GM12878 (cell line): ENCODE results near the gene RAB6B. TPM values are rescaled to one million over a fixed set of nuclear protein-coding genes. Genes with fewer than 3 reads are reported as not detected.
A peak's percentile ranks its signal among the peaks of the same experiment; 100 is the strongest.

ENCODE experiments used
- ATAC-seq: fragments of 200-7000 bp; cut with Tn5 transposase; 3 replicates; pipeline ENCODE4 v1.9.1; 2020; ENCODE audit warnings: mild to moderate bottlenecking, moderate library complexity
- BruUV-seq: library from RNA; stranded (reverse); fragments of 400-500 nt; replicated peaks from 2 replicates; lab custom pipeline; 2021; lab: Mats Ljungman, UMichigan
- CTCF ChIA-PET: fragments of 300-600 bp; sonication (Branson Sonifier 250); formaldehyde crosslinking; extraction: SDS; loops from one replicate; lab custom pipeline; 2021; ENCODE audit warnings: inconsistent platforms; lab: Yijun Ruan, JAX
- POLR2A ChIA-PET: fragments of 350-600 bp; formaldehyde crosslinking; extraction: SDS; loops from one replicate; lab custom pipeline; 2021; ENCODE audit warnings: inconsistent platforms; lab: Charles Lee
- RAD21 ChIA-PET: fragments of 300-600 bp; sonication (Branson Sonifier 250); formaldehyde crosslinking; loops from one replicate; lab custom pipeline; 2023; ENCODE audit warnings: antibody characterized with exemption; ENCODE audit not compliant: unreplicated experiment; lab: Charles Lee
- SMC1A ChIA-PET: fragments of 300-600 bp; sonication (Branson Sonifier 250); formaldehyde crosslinking; loops from one replicate; lab custom pipeline; 2023; ENCODE audit not compliant: unreplicated experiment, uncharacterized antibody; lab: Charles Lee
- DNase-seq: peaks from one replicate; pipeline ENCODE4 v3.0.0-alpha.2; 2011; ENCODE audit warnings: low read depth, low spot score
- FAIRE-seq: peaks from 3 replicates; lab custom pipeline; 2011; peaks lifted over from hg19 to GRCh38; lab: Jason Lieb, UNC
- H2AFZ ChIP-seq: 2 replicates; pipeline ENCODE4 v1.6.0; 2011; ENCODE audit warnings: low read depth, low read length, control low read depth; ENCODE audit not compliant: control insufficient read depth
- H3K27ac ChIP-seq: 2 replicates; pipeline ENCODE4 v1.5.1; 2011; ENCODE audit warnings: control low read depth; ENCODE audit not compliant: control insufficient read depth, insufficient read depth
- H3K27me3 ChIP-seq, 2 experiments: replicated peaks in 1 of 2; 2 replicates each; pipeline versions ENCODE4 v1.6.0 to v1.6.1; 2011; ENCODE audit warnings: low read length in 1 of 2; ENCODE audit not compliant: control insufficient read depth in 2 of 2, insufficient read depth in 2 of 2
- H3K36me3 ChIP-seq, 2 experiments: 2 replicates each; pipeline ENCODE4 v1.5.1; 2011; ENCODE audit warnings: low read length in 1 of 2; ENCODE audit not compliant: control insufficient read depth in 2 of 2, insufficient read depth in 2 of 2
- H3K4me1 ChIP-seq: 2 replicates; pipeline ENCODE4 v1.6.1; 2011; ENCODE audit warnings: mild to moderate bottlenecking, low read length, moderate library complexity, mixed read lengths; ENCODE audit not compliant: control insufficient read depth, insufficient read depth
- H3K4me2 ChIP-seq: 2 replicates; pipeline ENCODE4 v1.6.0; 2011; ENCODE audit warnings: control low read depth; ENCODE audit not compliant: control insufficient read depth, insufficient read depth
- H3K4me3 ChIP-seq: fragments of 200-600 bp; sonication (generic); 2 replicates; pipeline ENCODE4 v1.5.1; 2016
- H3K79me2 ChIP-seq: 2 replicates; pipeline ENCODE4 v1.6.0; 2011; ENCODE audit warnings: low read length; ENCODE audit not compliant: control insufficient read depth, insufficient read depth
- H3K9ac ChIP-seq: 2 replicates; pipeline ENCODE4 v1.8.0; 2011; ENCODE audit warnings: low read length, control low read depth, mixed read lengths; ENCODE audit not compliant: control insufficient read depth, insufficient read depth
- H3K9me3 ChIP-seq: replicated peaks from 3 replicates; pipeline ENCODE4 v1.5.1; 2011; ENCODE audit warnings: mild to moderate bottlenecking, low read length; ENCODE audit not compliant: control insufficient read depth, insufficient read depth
- H4K20me1 ChIP-seq: 2 replicates; pipeline ENCODE4 v1.6.0; 2011; ENCODE audit not compliant: control insufficient read depth, insufficient read depth
- BACH1 ChIP-seq: fragments of 450-650 bp; IDR thresholded peaks from 2 replicates; pipeline ENCODE4 v1.6.1; 2017; ENCODE audit warnings: mild to moderate bottlenecking, borderline replicate concordance
- CBX3 ChIP-seq: fragments of 200-600 bp; sonication (generic); IDR thresholded peaks from 2 replicates; pipeline ENCODE4 v1.6.1; 2016; ENCODE audit warnings: low read depth, borderline replicate concordance
- CBX5 ChIP-seq: sonication (generic); IDR thresholded peaks from 2 replicates; pipeline ENCODE4 v1.6.1; 2016; ENCODE audit warnings: low read depth, moderate library complexity, mild to moderate bottlenecking, inconsistent platforms
- CHD2 ChIP-seq: IDR thresholded peaks from 2 replicates; pipeline ENCODE4 v1.6.1; 2011; ENCODE audit warnings: low read depth, low read length, improper control_type of control experiment, borderline replicate concordance
- CHD4 ChIP-seq: fragments of 200-600 bp; sonication (generic); IDR thresholded peaks from 2 replicates; pipeline ENCODE4 v1.6.1; 2016; ENCODE audit warnings: mild to moderate bottlenecking
- ETV6 ChIP-seq, 2 experiments: fragments of 450-650 bp in 1 of 2; IDR thresholded peaks in 1 of 2; conservative IDR thresholded peaks in 1 of 2; 2 replicates each; pipeline ENCODE4 v1.6.1; 2014; ENCODE audit warnings: antibody characterized with exemption in 1 of 2, borderline replicate concordance in 1 of 2, low read depth in 1 of 2, mild to moderate bottlenecking in 1 of 2, moderate library complexity in 1 of 2
- IRF4 ChIP-seq: IDR thresholded peaks from 2 replicates; pipeline ENCODE4 v1.6.1; 2011; ENCODE audit warnings: low read depth, low read length
- JUND ChIP-seq: IDR thresholded peaks from 2 replicates; pipeline ENCODE4 v1.6.1; 2012; ENCODE audit warnings: low read depth, mild to moderate bottlenecking, low read length, improper control_type of control experiment, moderate library complexity
- KDM1A ChIP-seq: fragments of 200-600 bp; sonication (generic); IDR thresholded peaks from 2 replicates; pipeline ENCODE4 v1.6.1; 2016; ENCODE audit warnings: borderline replicate concordance
- MEF2A ChIP-seq: IDR thresholded peaks from 2 replicates; pipeline ENCODE4 v1.6.1; 2011; ENCODE audit warnings: low read depth, mild to moderate bottlenecking, low read length, moderate library complexity; ENCODE audit not compliant: insufficient read depth
- MYC ChIP-seq: IDR thresholded peaks from 2 replicates; pipeline ENCODE4 v1.6.1; 2011; ENCODE audit warnings: mild to moderate bottlenecking, low read length, moderate library complexity, inconsistent platforms; ENCODE audit not compliant: insufficient read depth, insufficient replicate concordance, insufficient read length, severe bottlenecking
- NR2C1 ChIP-seq: fragments of 450-650 bp; IDR thresholded peaks from 2 replicates; pipeline ENCODE4 v1.6.1; 2017; ENCODE audit warnings: antibody characterized with exemption, mild to moderate bottlenecking, moderate library complexity
- PAX5 ChIP-seq: IDR thresholded peaks from 2 replicates; pipeline ENCODE4 v1.6.1; 2011; ENCODE audit warnings: low read depth, low read length, borderline replicate concordance
- POLR2AphosphoS5 ChIP-seq: IDR thresholded peaks from 2 replicates; pipeline ENCODE4 v1.6.1; 2011; ENCODE audit warnings: mild to moderate bottlenecking, low read length, inconsistent platforms
- RFX5 ChIP-seq: IDR thresholded peaks from 2 replicates; pipeline ENCODE4 v1.6.1; 2011; ENCODE audit warnings: low read depth, low read length, improper control_type of control experiment
- SIN3A ChIP-seq: IDR thresholded peaks from 2 replicates; pipeline ENCODE4 v1.6.1; 2012; ENCODE audit warnings: low read depth, low read length, improper control_type of control experiment
- SUPT20H ChIP-seq: IDR thresholded peaks from 2 replicates; pipeline ENCODE4 v1.6.1; 2011; ENCODE audit warnings: low read depth, mild to moderate bottlenecking, low read length, moderate library complexity, borderline replicate concordance; ENCODE audit not compliant: control insufficient read depth
- TAF1 ChIP-seq: IDR thresholded peaks from 2 replicates; pipeline ENCODE4 v1.6.1; 2011; ENCODE audit warnings: mild to moderate bottlenecking, low read depth, low read length, borderline replicate concordance
- TCF7 ChIP-seq: IDR thresholded peaks from 2 replicates; pipeline ENCODE4 v1.6.1; 2014; ENCODE audit warnings: antibody characterized with exemption, borderline replicate concordance
- YBX1 ChIP-seq: fragments of 450-650 bp; IDR thresholded peaks from 2 replicates; pipeline ENCODE4 v1.6.1; 2016; ENCODE audit warnings: antibody characterized with exemption
- ZNF274 ChIP-seq: IDR thresholded peaks from one replicate; pipeline ENCODE4 v1.8.0; 2011; ENCODE audit not compliant: insufficient read length, insufficient read depth
- ZSCAN29 ChIP-seq: fragments of 450-650 bp; IDR thresholded peaks from 2 replicates; pipeline ENCODE4 v1.6.1; 2017; ENCODE audit warnings: mild to moderate bottlenecking, moderate library complexity
- WGBS: methylation state at CpG from one replicate; pipeline ENCODE4 v1.1.6; 2016; ENCODE audit warnings: low lambda C conversion rate; ENCODE audit not compliant: insufficient replicate concordance, insufficient coverage; ENCODE audit errors: missing lambda C conversion rate; 5-methylcytosine and 5-hydroxymethylcytosine counted together
- in situ Hi-C: fragments of 300-500 bp; cut with MboI; formaldehyde crosslinking; loops from 9 replicates; pipeline ENCODE4 v1.14.3; 2018; ENCODE audit warnings: mixed read lengths
- intact Hi-C: fragments of 100-400 bp; cut with micrococcal nuclease; formaldehyde crosslinking; loops from one replicate; pipeline ENCODE4 v1.14.2; 2022; ENCODE audit not compliant: unreplicated experiment
- polyA plus RNA-seq, 11 experiments: library from polyadenylated mRNA; depleted of rRNA in 4 of 11; unstranded in 6 of 11; stranded (reverse) in 5 of 11; fragments of >200 nt; fragmentation: Nextera tagmentation in 4 of 11; fragmentation: Illumina TruSeq in 1 of 11; extraction: Ambion mirVana in 4 of 11; extraction: Trizol in 1 of 11; gene quantifications; 1 replicate in 1 of 11; 2 replicates in 10 of 11; pipeline versions ENCODE4 v1.2.1 to v1.2.3, GENCODE V29; 2011 to 2016; ENCODE audit warnings: inconsistent platforms in 2 of 11, missing spikeins in 2 of 11, low read depth in 1 of 11
- total RNA-seq, 4 experiments: library from RNA; depleted of rRNA in 3 of 4; stranded (reverse); fragments of >200 nt in 3 of 4; fragmentation: Illumina TruSeq in 1 of 4; extraction: Trizol in 1 of 4; gene quantifications; 2 replicates each; pipeline versions ENCODE4 v1.2.1 to v1.2.3, GENCODE V29; 2013 to 2021

The RAB6B gene
- total and polyA plus RNA-seq, 10 of the 15 experiments (the other 5 are each of a cell fraction or from before 2014, with no cell fraction given), result 0.01 to 0.16 (median 0.04) TPM; not detected in 5

DNA sequence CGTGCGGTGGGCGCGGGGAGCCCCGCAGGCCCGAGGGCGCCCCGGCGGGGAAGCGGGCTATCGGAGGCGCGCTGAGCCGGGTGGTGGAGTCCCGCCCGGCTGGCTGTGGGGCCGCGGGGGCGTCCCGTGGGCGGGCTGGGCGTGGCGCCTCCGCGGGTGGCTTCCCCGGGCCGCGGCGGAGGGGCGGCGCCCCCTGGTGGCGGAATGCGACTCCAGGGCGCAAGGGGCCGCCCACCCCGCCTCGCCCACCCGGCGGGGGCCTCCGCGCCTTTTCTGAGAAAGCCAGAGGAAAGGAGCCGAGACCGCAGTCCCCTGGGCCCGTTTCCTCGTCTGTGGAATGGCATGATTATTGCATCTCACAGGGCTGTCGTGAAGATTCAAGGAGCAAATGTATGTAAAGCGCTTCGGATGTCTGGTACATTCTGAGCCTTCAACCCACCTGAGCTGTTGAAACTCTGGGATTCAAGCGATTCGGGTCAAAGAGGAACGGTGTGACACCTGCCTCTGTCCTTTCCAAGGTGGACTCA, 31.9 kb upstream of the RAB6B start (continued):
- TF ChIP-seq KDM1A (no peak), SUPT20H (no peak), BACH1 (peak; percentile 88; the same call in 1 of the 2 replicates), IRF4 (no peak), PAX5 (0 out of 2 replicates have a peak, but pooled peaks have one; percentile 37), ZNF274 (no peak), SIN3A (no peak)
- TF ChIP-seq, all 136 proteins: peak for 23

DNA sequence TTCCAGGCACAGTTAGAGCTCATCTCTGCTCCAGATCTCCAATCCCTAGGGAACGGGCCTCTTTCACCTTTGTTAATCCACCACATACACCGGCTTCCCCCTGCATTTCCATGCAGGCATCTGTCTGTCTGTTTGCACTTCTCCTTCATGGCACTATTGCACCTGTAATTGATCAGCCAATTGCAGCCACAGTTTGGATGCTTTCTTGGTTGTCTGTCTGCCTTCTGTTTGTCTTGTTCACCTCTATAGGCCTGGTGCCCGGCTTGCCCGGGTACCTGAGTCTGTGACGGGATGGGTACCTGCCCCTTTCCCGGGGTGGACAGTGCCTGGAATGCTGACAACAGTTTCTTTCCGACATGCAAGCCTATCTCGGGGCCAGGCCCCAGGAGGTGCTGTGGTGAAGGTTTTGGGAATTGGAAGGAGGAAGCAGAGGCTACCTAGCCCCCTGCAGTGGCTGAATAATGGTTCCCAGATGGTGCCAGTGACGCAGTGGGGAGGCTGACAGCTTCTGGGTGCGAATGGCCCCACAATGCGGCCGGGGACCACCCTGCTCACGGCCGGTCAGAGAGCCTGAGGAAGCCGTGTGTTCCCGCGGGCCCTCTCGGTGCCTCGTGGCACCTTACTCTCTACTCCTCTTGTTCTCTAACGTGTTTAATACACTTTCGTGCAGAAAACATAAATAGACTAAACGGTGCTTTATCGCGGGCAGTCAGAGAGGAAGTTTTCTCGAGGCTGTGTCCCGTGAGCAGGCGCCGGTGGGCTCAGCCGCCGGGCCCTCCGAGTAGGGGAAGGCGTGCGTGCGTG, 31.3 kb upstream of the RAB6B start:
- FAIRE-seq, result no peak
- BruUV-seq, result no TSS peak
- H3K9ac ChIP-seq, result no peak overlapping the region

More for the DNA sequence above, 31.3 kb upstream of the RAB6B start:
- intact Hi-C loops (loop anchor here (1.0 to 10.0 kb wide), 5 partner anchors 108 to 1196 kb away; no protein-coding TSS in a partner anchor), in situ Hi-C loops (no loop called here)
- no peaks in the 10 kb centered on the region; the same call in 1 of the 2 replicates for H4K20me1 ChIP-seq
- H3K79me2 ChIP-seq, result no peaks in the 10 kb centered on the region
- ChIA-PET CTCF (interaction anchor here (1.6 kb wide), 1 partner anchor 94 kb away, joined by 4 read pairs; no protein-coding TSS in a partner anchor), SMC1A (no interaction called here), POLR2A (no interaction called here), RAD21 (no interaction called here)
- H3K4me3 ChIP-seq, result peak overlapping the region; percentile 74
- no peaks in the 10 kb centered on the region for H3K36me3 ChIP-seq
- no peak for TF ChIP-seq RFX5
- TF ChIP-seq POLR2AphosphoS5, result no peak
- TF ChIP-seq MEF2A, result no peak
- TF ChIP-seq CHD2, result no peak
- no peak for TF ChIP-seq JUND
- TF ChIP-seq CHD4, result no peak
- no peak for TF ChIP-seq ETV6 (conservative IDR thresholded peaks at IDR 0.05 in 1 of 2, IDR thresholded peaks at IDR 0.05 in 1 of 2; ENCODE audit: borderline replicate concordance in 1 of 2, low read depth in 1 of 2)
- no peak for TF ChIP-seq ZSCAN29
- no peak for TF ChIP-seq TAF1
- TF ChIP-seq MYC, result no peak
- TF ChIP-seq NR2C1, result no peak
- no peak for TF ChIP-seq TCF7
- TF ChIP-seq CBX3, result no peak
- no peak for TF ChIP-seq YBX1
- TF ChIP-seq CBX5, result no peak
- peak overlapping the region; percentile 59 for H2AFZ ChIP-seq
- no peak for DNase-seq
- no peak overlapping the region for H3K27ac ChIP-seq
- peak; percentile 29 for ATAC-seq
- 31% methylated on average over 34 of the region's 34 CpGs for WGBS
- H3K4me1 ChIP-seq, result peaks cover 2% of the 10 kb centered on the region
- no peaks in the 10 kb centered on the region for H3K9me3 ChIP-seq
- peak overlapping the region; percentile 92 for H3K4me2 ChIP-seq
- peaks cover 0 to 2% of the 10 kb centered on the region in 2 experiments; a peak in 2 of 4 replicates for H3K27me3 ChIP-seq
